ENCODE results near the gene DEF6. TPM values are rescaled to one million over a fixed set of nuclear protein-coding genes. Genes with fewer than 3 reads are reported as not detected.

DEF6 gene
- total RNA-seq, 4 donors from 2014 or later, result 0.78 to 4.6 (median 4.3) TPM

DNA sequence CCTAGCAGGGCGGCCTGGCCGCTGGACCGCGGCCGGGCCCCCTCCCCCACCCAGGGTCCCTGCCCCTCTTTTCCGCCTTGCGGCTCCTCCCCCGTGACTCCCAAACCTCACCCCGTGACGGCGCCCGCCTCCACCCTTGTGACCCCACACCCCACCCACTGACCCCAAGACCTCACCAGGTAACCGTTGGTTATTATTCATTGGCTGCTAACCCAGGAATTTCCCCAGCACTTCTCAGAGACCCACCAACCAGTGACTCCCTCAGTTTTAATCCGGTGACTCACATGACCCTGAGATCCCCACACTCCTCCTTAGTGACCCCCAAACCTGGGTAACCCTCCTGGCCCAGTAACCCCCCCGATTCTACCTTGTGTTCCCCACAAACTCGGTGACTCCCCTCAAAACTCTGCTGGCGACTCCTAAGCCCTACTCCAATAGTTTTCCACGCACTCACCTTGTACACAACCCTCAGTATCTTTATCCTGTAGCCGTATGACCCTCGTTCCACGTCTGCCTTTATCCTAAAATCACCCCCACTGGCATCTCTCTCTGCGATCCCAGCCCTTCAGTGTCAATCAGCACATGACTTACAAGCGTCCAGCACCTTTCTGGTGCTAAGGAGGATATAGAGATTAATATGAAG is 37.5 kb upstream of the DEF6 start:
- ATAC-seq, result peak; percentile 59
- Histone ChIP-seq H3K27me3 (no peaks in the 10 kb centered on the region), H3K4me3 (peak overlapping the region; percentile 86 to 88), H3K36me3 (no peaks in the 10 kb centered on the region), H3K27ac (peak overlapping the region; percentile 93 to 100 (median 98)), H3K4me1 (peaks cover 0 to 84% (median 5%) of the 10 kb centered on the region in 3 donors), H3K9me3 (no peaks in the 10 kb centered on the region)
- WGBS, 2 donors (ENCODE audit: low coverage in 1 of 2), result 3 to 7% methylated on average over 11 to 12 of the region's 23 CpGs
- TF ChIP-seq EP300 (IDR thresholded peaks at IDR 0.05), result no peak
- TF ChIP-seq, protein P1, sequence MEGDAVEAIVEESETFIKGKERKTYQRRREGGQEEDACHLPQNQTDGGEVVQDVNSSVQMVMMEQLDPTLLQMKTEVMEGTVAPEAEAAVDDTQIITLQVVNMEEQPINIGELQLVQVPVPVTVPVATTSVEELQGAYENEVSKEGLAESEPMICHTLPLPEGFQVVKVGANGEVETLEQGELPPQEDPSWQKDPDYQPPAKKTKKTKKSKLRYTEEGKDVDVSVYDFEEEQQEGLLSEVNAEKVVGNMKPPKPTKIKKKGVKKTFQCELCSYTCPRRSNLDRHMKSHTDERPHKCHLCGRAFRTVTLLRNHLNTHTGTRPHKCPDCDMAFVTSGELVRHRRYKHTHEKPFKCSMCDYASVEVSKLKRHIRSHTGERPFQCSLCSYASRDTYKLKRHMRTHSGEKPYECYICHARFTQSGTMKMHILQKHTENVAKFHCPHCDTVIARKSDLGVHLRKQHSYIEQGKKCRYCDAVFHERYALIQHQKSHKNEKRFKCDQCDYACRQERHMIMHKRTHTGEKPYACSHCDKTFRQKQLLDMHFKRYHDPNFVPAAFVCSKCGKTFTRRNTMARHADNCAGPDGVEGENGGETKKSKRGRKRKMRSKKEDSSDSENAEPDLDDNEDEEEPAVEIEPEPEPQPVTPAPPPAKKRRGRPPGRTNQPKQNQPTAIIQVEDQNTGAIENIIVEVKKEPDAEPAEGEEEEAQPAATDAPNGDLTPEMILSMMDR (IDR thresholded peaks at IDR 0.05), result no peak
- no peak for TF ChIP-seq POLR2AphosphoS5 (IDR thresholded peaks at IDR 0.05)
- no peak for TF ChIP-seq POLR2A (IDR thresholded peaks at IDR 0.05)

DNA sequence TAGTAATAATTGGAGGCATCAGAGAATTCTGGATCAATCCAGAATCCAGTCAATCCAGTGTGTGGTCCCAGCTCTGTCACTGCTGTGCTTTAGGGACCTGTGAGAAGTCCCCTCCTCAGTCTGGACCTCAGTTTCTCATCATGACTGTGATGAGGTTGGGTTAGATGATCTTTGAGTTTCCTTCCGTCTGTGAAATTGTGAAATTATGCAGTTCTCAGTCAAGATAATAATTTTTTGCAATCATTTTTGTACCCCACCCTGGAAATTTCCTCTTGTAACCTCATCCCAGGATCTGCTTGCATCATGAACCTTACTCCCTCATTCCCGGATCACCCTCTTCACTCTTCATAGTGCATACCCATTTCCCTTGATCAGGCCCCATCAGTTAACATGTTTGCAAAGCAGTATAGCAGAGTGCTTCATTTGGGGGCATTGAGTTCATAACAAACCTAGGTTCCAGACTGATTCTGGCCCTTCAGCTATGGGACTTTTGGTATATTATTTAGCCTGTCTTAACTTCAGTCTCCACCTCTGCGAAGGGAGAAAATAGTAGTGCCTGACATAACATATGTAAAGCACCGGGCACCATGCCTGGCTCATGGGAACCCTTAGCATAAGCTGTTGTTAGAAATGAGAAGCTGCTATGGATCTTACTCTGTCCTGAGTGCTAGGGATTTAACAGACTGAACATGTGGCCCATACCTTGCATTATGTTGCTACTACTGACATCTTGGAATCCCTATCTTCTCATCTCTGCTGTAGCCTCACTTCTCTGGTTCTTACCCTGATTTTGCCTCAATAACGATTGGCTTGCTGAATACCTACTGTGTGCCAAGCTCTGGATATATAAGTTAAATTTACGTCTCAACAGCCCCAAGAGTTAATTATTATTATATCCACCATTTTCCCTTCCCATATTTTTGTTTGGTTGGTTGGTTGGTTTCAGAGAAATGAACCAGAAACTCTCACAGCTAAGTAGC is 36.7 kb upstream of the DEF6 start:
- ATAC-seq, result peak; percentile 3
- no peak for TF ChIP-seq POLR2AphosphoS5 (IDR thresholded peaks at IDR 0.05)
- peak overlapping the region; percentile 93 to 100 (median 98) for H3K27ac ChIP-seq
- H3K9me3 ChIP-seq, result no peaks in the 10 kb centered on the region
- no peaks in the 10 kb centered on the region for H3K36me3 ChIP-seq
- H3K4me3 ChIP-seq, result peak overlapping the region; percentile 86 to 88
- H3K27me3 ChIP-seq, result no peaks in the 10 kb centered on the region
- H3K4me1 ChIP-seq, result peaks cover 0 to 80% (median 5%) of the 10 kb centered on the region in 3 donors
- 59 to 85% methylated on average over 6 of the region's 6 CpGs for WGBS, 2 donors (ENCODE audit: low coverage in 1 of 2)

DNA sequence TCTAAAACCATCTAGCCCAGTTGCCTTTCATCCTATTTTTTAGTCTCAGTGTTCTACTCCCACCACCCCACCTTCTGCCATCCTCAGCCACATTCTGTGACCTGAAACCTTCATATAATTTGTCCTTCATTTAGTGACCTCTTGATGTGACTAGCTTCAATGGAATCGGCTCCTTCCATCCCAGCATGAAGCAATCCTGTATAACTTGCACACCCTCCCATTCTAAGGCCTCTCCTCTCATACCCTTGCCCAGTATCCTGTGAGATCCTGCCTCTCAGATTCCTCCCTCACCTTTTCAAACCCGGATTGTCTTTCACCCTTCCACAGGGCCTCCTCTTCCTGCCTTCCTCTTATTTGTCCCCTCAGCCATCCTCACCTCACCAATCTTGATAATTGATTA is 35.0 kb upstream of the DEF6 start:
- Histone ChIP-seq H3K9me3 (no peaks in the 10 kb centered on the region), H3K27me3 (no peaks in the 10 kb centered on the region), H3K36me3 (no peaks in the 10 kb centered on the region), H3K4me1 (peaks cover 0 to 70% (median 5%) of the 10 kb centered on the region in 3 donors), H3K27ac (peak overlapping the region in 2 of 4 donors; percentile 19 to 24), H3K4me3 (no peak overlapping the region)
- 69 to 73% methylated on average over 2 of the region's 2 CpGs for WGBS, 2 donors (ENCODE audit: low coverage in 1 of 2)
- no peak for ATAC-seq
- no peak for TF ChIP-seq EP300 (IDR thresholded peaks at IDR 0.05)
- TF ChIP-seq POLR2A (IDR thresholded peaks at IDR 0.05), result no peak
- TF ChIP-seq, protein P1 (IDR thresholded peaks at IDR 0.05), result no peak
- no peak for TF ChIP-seq POLR2AphosphoS5 (IDR thresholded peaks at IDR 0.05)

DNA sequence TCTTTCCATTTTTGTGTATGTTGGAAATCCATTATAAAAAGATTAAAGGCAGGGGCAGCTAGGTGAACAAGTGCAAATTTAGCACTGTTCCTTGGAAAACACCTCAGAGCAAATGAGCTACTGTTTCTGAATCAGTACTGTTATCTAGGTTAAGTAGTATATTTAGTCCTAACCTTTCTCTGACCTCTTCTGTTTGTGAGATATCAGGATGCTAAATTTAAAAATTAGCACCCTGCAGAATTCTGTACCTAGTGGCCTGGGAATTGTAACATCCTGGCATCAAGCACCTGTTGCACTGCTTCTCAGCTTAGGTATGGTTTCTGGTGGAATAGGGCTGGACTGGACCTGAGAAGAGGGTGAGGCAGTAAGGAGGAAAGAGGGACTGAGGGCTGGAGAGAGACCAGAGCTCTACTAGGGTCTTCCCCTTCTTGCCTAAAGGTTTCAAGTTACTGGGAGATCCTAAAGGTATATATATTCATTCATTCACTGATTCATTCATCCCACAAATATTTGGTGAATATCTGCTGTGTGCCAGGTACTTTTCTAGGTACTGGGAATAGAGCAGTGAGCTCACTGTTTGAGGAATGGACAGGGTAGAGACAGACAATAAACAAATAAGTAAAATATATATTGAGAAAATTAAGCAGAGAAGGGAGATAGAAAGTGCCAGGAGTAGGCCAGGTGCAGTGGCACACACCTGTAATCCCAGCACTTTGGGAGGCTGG is 32.9 kb upstream of the DEF6 start:
- TF ChIP-seq POLR2A (IDR thresholded peaks at IDR 0.05) (no peak), EP300 (IDR thresholded peaks at IDR 0.05) (no peak), POLR2AphosphoS5 (IDR thresholded peaks at IDR 0.05) (no peak)
- TF ChIP-seq, protein P1 (IDR thresholded peaks at IDR 0.05), result no peak
- Histone ChIP-seq H3K27me3 (no peaks in the 10 kb centered on the region), H3K36me3 (no peaks in the 10 kb centered on the region), H3K4me1 (peaks cover 0 to 63% (median 0%) of the 10 kb centered on the region in 3 donors), H3K4me3 (no peak overlapping the region), H3K9me3 (no peaks in the 10 kb centered on the region), H3K27ac (no peak overlapping the region)
- no peak for ATAC-seq

DNA sequence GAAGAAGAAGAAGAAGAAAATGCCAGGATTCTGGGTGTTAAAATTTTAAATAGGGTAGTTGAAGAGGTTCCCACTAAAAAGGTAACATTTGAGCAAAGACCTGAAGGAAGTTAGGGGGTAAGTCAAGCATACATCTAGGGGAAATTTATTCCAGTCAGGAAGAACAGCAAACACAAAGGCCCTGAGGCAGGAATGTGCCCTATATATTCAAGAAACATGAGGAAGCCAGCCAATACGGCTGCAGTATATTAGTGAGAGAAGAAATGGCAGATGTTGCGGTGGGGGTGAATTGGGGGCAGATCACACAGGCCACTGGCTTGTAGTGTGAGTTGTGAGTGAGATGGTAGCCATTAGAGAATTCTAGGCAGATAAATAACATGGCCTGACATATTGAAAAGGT is 32.1 kb upstream of the DEF6 start:
- no peak overlapping the region for H3K4me3 ChIP-seq
- H3K36me3 ChIP-seq, result peaks cover 0 to 3% of the 10 kb centered on the region in 2 donors
- no peak for ATAC-seq
- H3K9me3 ChIP-seq, result no peaks in the 10 kb centered on the region
- TF ChIP-seq POLR2A (IDR thresholded peaks at IDR 0.05), result no peak
- TF ChIP-seq, protein P1 (IDR thresholded peaks at IDR 0.05), result no peak
- TF ChIP-seq EP300 (IDR thresholded peaks at IDR 0.05), result no peak
- no peaks in the 10 kb centered on the region for H3K27me3 ChIP-seq
- H3K27ac ChIP-seq, result no peak overlapping the region
- peaks cover 0 to 56% (median 0%) of the 10 kb centered on the region in 3 donors for H3K4me1 ChIP-seq
- 91 to 96% methylated on average over 2 of the region's 2 CpGs for WGBS, 2 donors (ENCODE audit: low coverage in 1 of 2)
